Astrocyte (in vitro differentiated cells and primary cell): ENCODE measurements around the gene HS6ST3. TPM values are rescaled to one million over a fixed set of nuclear protein-coding genes. Genes with fewer than 3 reads are reported as not detected.

Source experiments
- DNase-seq: peaks from one replicate; pipeline ENCODE4 v3.0.0-alpha.2; 2010; ENCODE audit warnings: low read depth
- FAIRE-seq: peaks from 2 replicates; lab custom pipeline; 2011; peaks lifted over from hg19 to GRCh38; lab: Jason Lieb, UNC
- H2AFZ ChIP-seq: 2 replicates; pipeline ENCODE4 v1.6.0; 2012; ENCODE audit warnings: low read depth, low read length, inconsistent platforms
- H3K27ac ChIP-seq: 2 replicates; pipeline ENCODE4 v1.5.1; 2011; ENCODE audit warnings: low read depth, low read length, inconsistent platforms
- H3K27me3 ChIP-seq: 2 replicates; pipeline ENCODE4 v1.6.0; 2011; ENCODE audit warnings: low read length, inconsistent platforms; ENCODE audit not compliant: insufficient read depth
- H3K36me3 ChIP-seq: 2 replicates; pipeline ENCODE4 v1.5.1; 2011; ENCODE audit warnings: low read length, inconsistent platforms; ENCODE audit not compliant: insufficient read depth
- H3K4me1 ChIP-seq: 2 replicates; pipeline ENCODE4 v1.5.1; 2011; ENCODE audit warnings: low read length, inconsistent platforms; ENCODE audit not compliant: insufficient read depth
- H3K4me2 ChIP-seq: 2 replicates; pipeline ENCODE4 v1.6.0; 2012; ENCODE audit warnings: low read length, inconsistent platforms
- H3K4me3 ChIP-seq: 2 replicates; pipeline ENCODE4 v1.5.1; 2011; ENCODE audit warnings: low read depth, mild to moderate bottlenecking, low read length, inconsistent platforms; ENCODE audit not compliant: insufficient read depth
- H3K79me2 ChIP-seq: 2 replicates; pipeline ENCODE4 v1.6.0; 2012; ENCODE audit warnings: mild to moderate bottlenecking, low read length, inconsistent platforms; ENCODE audit not compliant: insufficient read depth
- H3K9ac ChIP-seq: 2 replicates; pipeline ENCODE4 v1.6.0; 2012; ENCODE audit warnings: mild to moderate bottlenecking, low read length, inconsistent platforms
- H3K9me3 ChIP-seq: 2 replicates; pipeline ENCODE4 v1.5.1; 2012; ENCODE audit warnings: low read depth, mild to moderate bottlenecking, low read length, inconsistent platforms; ENCODE audit not compliant: insufficient read depth
- H4K20me1 ChIP-seq: 2 replicates; pipeline ENCODE4 v1.6.0; 2012; ENCODE audit warnings: low read length, inconsistent platforms; ENCODE audit not compliant: insufficient read depth
- H3K27ac Mint-ChIP-seq: one replicate; pipeline ENCODE4 v1.8.0; 2021; ENCODE audit warnings: mild to moderate bottlenecking, mixed read lengths; ENCODE audit not compliant: unreplicated experiment
- H3K27me3 Mint-ChIP-seq: one replicate; pipeline ENCODE4 v1.8.0; 2021; ENCODE audit warnings: low read depth, mixed read lengths; ENCODE audit not compliant: unreplicated experiment
- H3K36me3 Mint-ChIP-seq: one replicate; pipeline ENCODE4 v1.8.0; 2021; ENCODE audit warnings: low read depth, mixed read lengths; ENCODE audit not compliant: unreplicated experiment
- H3K4me1 Mint-ChIP-seq: one replicate; pipeline ENCODE4 v1.8.0; 2021; ENCODE audit warnings: low read depth, mixed read lengths; ENCODE audit not compliant: unreplicated experiment
- H3K4me3 Mint-ChIP-seq: one replicate; pipeline ENCODE4 v1.8.0; 2021; ENCODE audit warnings: mild to moderate bottlenecking, moderate library complexity, mixed read lengths; ENCODE audit not compliant: unreplicated experiment
- H3K9me3 Mint-ChIP-seq: one replicate; pipeline ENCODE4 v1.8.0; 2021; ENCODE audit warnings: mild to moderate bottlenecking, mixed read lengths; ENCODE audit not compliant: unreplicated experiment
- EZH2 ChIP-seq: IDR thresholded peaks from 2 replicates; pipeline ENCODE4 v1.6.1; 2012; ENCODE audit warnings: mild to moderate bottlenecking, low read length, inconsistent platforms; ENCODE audit not compliant: insufficient read depth
- total RNA-seq: library from RNA; stranded (reverse); gene quantifications from 2 replicates; pipeline ENCODE4 v1.2.1, GENCODE V29; 2021
- TF ChIP-seq, protein P1 (sequence below): IDR thresholded peaks from 2 replicates; pipeline ENCODE4 v1.5.1; 2011; ENCODE audit warnings: low read depth, mild to moderate bottlenecking, inconsistent platforms, low read length, moderate library complexity; ENCODE audit not compliant: insufficient read depth

HS6ST3 gene
- total RNA-seq, 1 donor from 2014 or later = 0.07 TPM

DNA sequence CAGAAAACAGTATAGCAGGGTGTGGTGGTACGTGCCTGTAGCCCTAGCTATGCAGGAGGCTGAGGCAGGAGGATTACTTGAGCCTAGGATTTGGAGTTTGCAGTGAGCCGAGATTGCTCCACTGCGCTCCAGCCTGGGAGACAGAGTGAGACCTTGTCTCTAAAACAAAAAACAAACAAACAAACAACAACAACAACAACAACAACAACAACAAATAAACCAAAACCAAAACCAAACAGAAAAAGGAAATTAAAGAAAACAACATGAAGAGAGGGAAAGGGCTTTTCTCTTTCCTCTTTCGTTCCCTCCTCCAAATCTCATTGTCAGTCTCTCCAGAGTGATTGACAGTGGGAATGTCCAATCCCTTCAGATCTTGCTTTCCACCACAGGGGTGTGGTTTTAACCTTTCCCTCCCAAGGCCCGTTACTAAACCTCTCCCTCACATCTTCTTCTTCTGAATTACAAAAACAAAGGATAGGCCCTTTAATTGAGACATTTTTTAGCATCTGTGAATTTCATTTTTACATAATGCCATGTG lies 341.2 kb downstream of the HS6ST3 start:
- Histone ChIP-seq H3K4me1 (no peaks in the 10 kb centered on the region), H3K27ac (no peak overlapping the region), H3K9ac (no peak overlapping the region), H3K27me3 (no peaks in the 10 kb centered on the region), H3K4me3 (no peak overlapping the region), H3K79me2 (no peaks in the 10 kb centered on the region), H2AFZ (no peak overlapping the region), H3K36me3 (no peaks in the 10 kb centered on the region), H4K20me1 (no peaks in the 10 kb centered on the region), H3K4me2 (no peak overlapping the region), H3K9me3 (peaks cover 2% of the 10 kb centered on the region)
- no peaks in the 10 kb centered on the region for H3K4me1 Mint-ChIP-seq
- FAIRE-seq = no peak
- no peak overlapping the region for H3K4me3 Mint-ChIP-seq
- DNase-seq = no peak
- no peaks in the 10 kb centered on the region for H3K9me3 Mint-ChIP-seq
- no peak overlapping the region for H3K27ac Mint-ChIP-seq
- TF ChIP-seq, protein P1, sequence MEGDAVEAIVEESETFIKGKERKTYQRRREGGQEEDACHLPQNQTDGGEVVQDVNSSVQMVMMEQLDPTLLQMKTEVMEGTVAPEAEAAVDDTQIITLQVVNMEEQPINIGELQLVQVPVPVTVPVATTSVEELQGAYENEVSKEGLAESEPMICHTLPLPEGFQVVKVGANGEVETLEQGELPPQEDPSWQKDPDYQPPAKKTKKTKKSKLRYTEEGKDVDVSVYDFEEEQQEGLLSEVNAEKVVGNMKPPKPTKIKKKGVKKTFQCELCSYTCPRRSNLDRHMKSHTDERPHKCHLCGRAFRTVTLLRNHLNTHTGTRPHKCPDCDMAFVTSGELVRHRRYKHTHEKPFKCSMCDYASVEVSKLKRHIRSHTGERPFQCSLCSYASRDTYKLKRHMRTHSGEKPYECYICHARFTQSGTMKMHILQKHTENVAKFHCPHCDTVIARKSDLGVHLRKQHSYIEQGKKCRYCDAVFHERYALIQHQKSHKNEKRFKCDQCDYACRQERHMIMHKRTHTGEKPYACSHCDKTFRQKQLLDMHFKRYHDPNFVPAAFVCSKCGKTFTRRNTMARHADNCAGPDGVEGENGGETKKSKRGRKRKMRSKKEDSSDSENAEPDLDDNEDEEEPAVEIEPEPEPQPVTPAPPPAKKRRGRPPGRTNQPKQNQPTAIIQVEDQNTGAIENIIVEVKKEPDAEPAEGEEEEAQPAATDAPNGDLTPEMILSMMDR = no peak
- TF ChIP-seq EZH2 = no peak
- no peaks in the 10 kb centered on the region for H3K36me3 Mint-ChIP-seq
- H3K27me3 Mint-ChIP-seq = no peaks in the 10 kb centered on the region

GRCh38 chr13:96444676-96445075 lies 354.8 kb downstream of the HS6ST3 start:
- H3K9me3 ChIP-seq = no peaks in the 10 kb centered on the region

GRCh38 chr13:96449920-96450319 lies 360.0 kb downstream of the HS6ST3 start:
- no peaks in the 10 kb centered on the region for H3K9me3 ChIP-seq
- no peak overlapping the region for H3K4me3 Mint-ChIP-seq

More at GRCh38 chr13:96444676-96445075, 354.8 kb downstream of the HS6ST3 start:
- H3K27me3 Mint-ChIP-seq = no peaks in the 10 kb centered on the region
- H3K4me1 Mint-ChIP-seq = no peaks in the 10 kb centered on the region
- Histone ChIP-seq H3K27ac (no peak overlapping the region), H3K9ac (no peak overlapping the region), H3K4me1 (no peaks in the 10 kb centered on the region), H3K4me3 (no peak overlapping the region), H2AFZ (no peak overlapping the region), H4K20me1 (no peaks in the 10 kb centered on the region), H3K4me2 (no peak overlapping the region), H3K36me3 (no peaks in the 10 kb centered on the region), H3K27me3 (no peaks in the 10 kb centered on the region), H3K79me2 (no peaks in the 10 kb centered on the region)
- no peak overlapping the region for H3K4me3 Mint-ChIP-seq
- TF ChIP-seq, protein P1 = no peak
- TF ChIP-seq EZH2 = no peak
- FAIRE-seq (no peak), DNase-seq (no peak)
- H3K27ac Mint-ChIP-seq = no peak overlapping the region
- no peaks in the 10 kb centered on the region for H3K36me3 Mint-ChIP-seq
- peaks cover 2% of the 10 kb centered on the region for H3K9me3 Mint-ChIP-seq

More at GRCh38 chr13:96449920-96450319, 360.0 kb downstream of the HS6ST3 start:
- FAIRE-seq (no peak), DNase-seq (no peak)
- Mint-ChIP-seq H3K36me3 (no peaks in the 10 kb centered on the region), H3K4me1 (no peaks in the 10 kb centered on the region), H3K27me3 (no peaks in the 10 kb centered on the region), H3K9me3 (peaks cover 2% of the 10 kb centered on the region), H3K27ac (no peak overlapping the region)
- no peaks in the 10 kb centered on the region for H3K36me3 ChIP-seq
- H4K20me1 ChIP-seq = no peaks in the 10 kb centered on the region
- no peaks in the 10 kb centered on the region for H3K4me1 ChIP-seq
- H3K4me2 ChIP-seq = no peak overlapping the region
- H3K9ac ChIP-seq = no peak overlapping the region
- TF ChIP-seq, protein P1 = no peak
- TF ChIP-seq EZH2 = no peak
- no peaks in the 10 kb centered on the region for H3K27me3 ChIP-seq
- no peak overlapping the region for H3K27ac ChIP-seq
- H3K79me2 ChIP-seq = no peaks in the 10 kb centered on the region
- no peak overlapping the region for H2AFZ ChIP-seq
- H3K4me3 ChIP-seq = no peak overlapping the region
